CD8-positive, alpha-beta memory T cell (primary cell): ENCODE measurements around the gene PCDHGC5. TPM values are rescaled to one million over a fixed set of nuclear protein-coding genes. Genes with fewer than 3 reads are reported as not detected.

Source experiments
- CTCF ChIA-PET: fragments of 350-600 bp; sonication (Branson Sonifier 250); formaldehyde crosslinking; loops from one replicate; lab custom pipeline; 2021; ENCODE audit warnings: antibody characterized with exemption; lab: Charles Lee
- POLR2A ChIA-PET: fragments of 350-600 bp; sonication (Branson Sonifier 250); formaldehyde crosslinking; loops from one replicate; lab custom pipeline; 2021; ENCODE audit warnings: antibody characterized with exemption; lab: Charles Lee
- DNase-seq, 5 donors: peaks; one replicate each; pipeline versions ENCODE4 v3.0.0 to v3.0.0-alpha.2; 2020 to 2022; ENCODE audit warnings: mixed read lengths in 1 of 5
- H3K27ac ChIP-seq: one replicate; pipeline ENCODE4 v1.7.0; 2013; ENCODE audit warnings: low read depth, mild to moderate bottlenecking, low read length, moderate library complexity
- H3K27me3 ChIP-seq: 2 replicates; pipeline ENCODE4 v1.7.0; 2013; ENCODE audit warnings: low read length, mild to moderate bottlenecking; ENCODE audit not compliant: insufficient read depth, poor library complexity, severe bottlenecking
- H3K36me3 ChIP-seq: 2 replicates; pipeline ENCODE4 v1.7.0; 2013; ENCODE audit warnings: mild to moderate bottlenecking, low read length, moderate library complexity; ENCODE audit not compliant: insufficient read depth
- H3K4me1 ChIP-seq: 2 replicates; pipeline ENCODE4 v1.7.0; 2013; ENCODE audit warnings: mild to moderate bottlenecking, low read length, moderate library complexity; ENCODE audit not compliant: insufficient read depth
- H3K4me3 ChIP-seq: 2 replicates; pipeline ENCODE4 v1.7.0; 2013; ENCODE audit warnings: mild to moderate bottlenecking, low read length
- H3K9me3 ChIP-seq: 2 replicates; pipeline ENCODE4 v1.7.0; 2013; ENCODE audit warnings: mild to moderate bottlenecking, low read length
- H3K27ac Mint-ChIP-seq, 8 donors: one replicate each; pipeline ENCODE4 v1.8.0; 2020 to 2021; ENCODE audit warnings: mixed read lengths in 8 of 8, mild to moderate bottlenecking in 6 of 8, inconsistent platforms in 3 of 8, moderate library complexity in 3 of 8
- H3K27me3 Mint-ChIP-seq, 2 donors: one replicate each; pipeline ENCODE4 v1.8.0; 2020 to 2021; ENCODE audit warnings: mixed read lengths in 2 of 2, mild to moderate bottlenecking in 1 of 2, moderate library complexity in 1 of 2
- H3K36me3 Mint-ChIP-seq, 3 donors: one replicate each; pipeline ENCODE4 v1.8.0; 2020 to 2021; ENCODE audit warnings: mixed read lengths in 3 of 3, inconsistent platforms in 1 of 3, mild to moderate bottlenecking in 1 of 3
- H3K4me1 Mint-ChIP-seq, 3 donors: one replicate each; pipeline ENCODE4 v1.8.0; 2020 to 2021; ENCODE audit warnings: mixed read lengths in 3 of 3, inconsistent platforms in 1 of 3, mild to moderate bottlenecking in 1 of 3
- H3K4me3 Mint-ChIP-seq, 7 donors: one replicate each; pipeline ENCODE4 v1.8.0; 2020 to 2021; ENCODE audit warnings: mixed read lengths in 7 of 7, mild to moderate bottlenecking in 6 of 7, moderate library complexity in 4 of 7, inconsistent platforms in 2 of 7
- H3K9me3 Mint-ChIP-seq, 5 donors: one replicate each; pipeline ENCODE4 v1.8.0; 2020 to 2022; ENCODE audit warnings: mixed read lengths in 5 of 5, mild to moderate bottlenecking in 3 of 5, moderate library complexity in 2 of 5, inconsistent platforms in 1 of 5
- polyA plus RNA-seq: library from polyadenylated mRNA; unstranded; fragments of 300-500 nt; fragmentation: Illumina TruSeq; gene quantifications from one replicate; pipeline ENCODE4 v1.2.3, GENCODE V29; 2021
- total RNA-seq, 2 experiments: library from RNA; stranded (reverse); gene quantifications; one replicate each; pipeline ENCODE4 v1.2.3, GENCODE V29; 2021

The PCDHGC5 gene
- total and polyA plus RNA-seq, 3 experiments from 2014 or later: not detected

GRCh38 chr5:141504216-141504615 lies 15.3 kb downstream of the PCDHGC5 start:
- ChIA-PET POLR2A (no interaction called here), CTCF (interaction anchor here (1.5 kb wide), 1 partner anchor 20 kb away, joined by 3 read pairs; no protein-coding TSS in a partner anchor)
- Histone ChIP-seq H3K36me3 (no peaks in the 10 kb centered on the region), H3K4me3 (no peak overlapping the region), H3K27ac (no peak overlapping the region), H3K4me1 (no peaks in the 10 kb centered on the region), H3K9me3 (no peaks in the 10 kb centered on the region), H3K27me3 (no peaks in the 10 kb centered on the region)
- H3K27ac Mint-ChIP-seq: no peak overlapping the region
- H3K4me3 Mint-ChIP-seq: no peak overlapping the region
- H3K27me3 Mint-ChIP-seq: peaks cover under 1 to 9% of the 10 kb centered on the region in 2 donors
- DNase-seq: no peak
- H3K4me1 Mint-ChIP-seq: peaks cover 0 to 2% (median 0%) of the 10 kb centered on the region in 3 donors
- H3K36me3 Mint-ChIP-seq: no peaks in the 10 kb centered on the region
- no peaks in the 10 kb centered on the region for H3K9me3 Mint-ChIP-seq

GRCh38 chr5:141506381-141507155 lies 17.7 kb downstream of the PCDHGC5 start:
- POLR2A ChIA-PET: no interaction called here
- no peaks in the 10 kb centered on the region for H3K9me3 ChIP-seq

DNA sequence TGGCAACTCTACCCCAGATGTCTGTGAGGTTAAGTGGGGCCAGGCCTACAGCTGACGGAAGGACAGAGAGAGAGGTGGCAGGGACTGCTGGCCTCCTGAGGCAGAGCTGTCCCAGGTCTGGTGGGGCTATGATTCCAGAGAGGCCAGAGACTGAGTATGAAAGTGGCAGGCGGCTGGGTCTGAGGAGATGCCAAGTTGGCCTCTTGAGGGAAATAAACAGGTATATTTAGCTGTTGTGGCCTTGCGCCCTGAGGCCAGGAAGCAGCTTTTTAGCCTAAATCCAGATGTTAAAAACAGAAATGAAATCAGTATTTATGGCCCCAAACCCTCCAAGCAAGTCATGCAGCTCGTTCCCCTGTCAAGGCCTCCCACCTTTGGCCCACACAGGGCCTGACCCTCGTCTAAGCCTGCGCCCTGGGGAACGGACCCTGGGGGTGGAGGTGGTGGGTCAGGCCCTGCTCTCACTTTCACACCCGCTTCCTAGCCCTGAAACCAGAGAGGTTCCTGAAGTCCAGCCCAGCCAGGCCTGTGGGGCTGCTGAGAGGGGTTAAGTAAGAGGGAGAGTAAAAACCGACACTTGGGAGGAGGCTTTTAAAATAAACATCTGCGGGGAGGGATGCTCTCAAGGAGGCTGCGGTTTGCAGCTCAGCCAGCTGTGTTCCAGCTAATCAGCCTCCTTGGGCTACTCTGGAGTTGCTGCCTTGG lies 18.7 kb downstream of the PCDHGC5 start:
- ChIA-PET CTCF (interaction anchor here (1.1 to 1.7 kb wide), 6 partner anchors 14 to 187 kb away, joined by 3 to 4 read pairs (median 3); partner anchors contain the start of genes PCDHGA10 and TAF7), POLR2A (no interaction called here)
- no peaks in the 10 kb centered on the region for H3K36me3 ChIP-seq
- H3K36me3 Mint-ChIP-seq: no peaks in the 10 kb centered on the region
- no peaks in the 10 kb centered on the region for H3K27me3 Mint-ChIP-seq
- H3K27me3 ChIP-seq: no peaks in the 10 kb centered on the region
- H3K4me1 Mint-ChIP-seq: peaks cover 2 to 7% (median 3%) of the 10 kb centered on the region in 3 donors
- H3K4me3 ChIP-seq: no peak overlapping the region
- no peak for DNase-seq
- H3K27ac Mint-ChIP-seq: peak overlapping the region in 2 of 8 donors; percentile 36 to 68
- H3K9me3 Mint-ChIP-seq: no peaks in the 10 kb centered on the region
- no peaks in the 10 kb centered on the region for H3K9me3 ChIP-seq
- H3K4me3 Mint-ChIP-seq: no peak overlapping the region
- H3K4me1 ChIP-seq: peaks cover 3% of the 10 kb centered on the region
- no peak overlapping the region for H3K27ac ChIP-seq

More at GRCh38 chr5:141506381-141507155, 17.7 kb downstream of the PCDHGC5 start:
- Mint-ChIP-seq H3K4me1 (peaks cover 0 to 4% (median 0%) of the 10 kb centered on the region in 3 donors), H3K36me3 (no peaks in the 10 kb centered on the region), H3K9me3 (no peaks in the 10 kb centered on the region), H3K4me3 (no peak overlapping the region), H3K27me3 (peaks cover 0 to 4% of the 10 kb centered on the region in 2 donors), H3K27ac (no peak overlapping the region)
- DNase-seq: no peak
- CTCF ChIA-PET: interaction anchor here (1.1 to 1.7 kb wide), 5 partner anchors 15 to 186 kb away, joined by 3 to 4 read pairs (median 3); partner anchors contain the start of genes PCDHGA10 and TAF7
- Histone ChIP-seq H3K27ac (no peak overlapping the region), H3K4me1 (no peaks in the 10 kb centered on the region), H3K36me3 (no peaks in the 10 kb centered on the region), H3K27me3 (no peaks in the 10 kb centered on the region), H3K4me3 (no peak overlapping the region)

- peaks cover 0 to 2% (median 0%) of the 10 kb centered on the region in 3 donors for H3K36me3 Mint-ChIP-seq
- H3K27me3 Mint-ChIP-seq: no peaks in the 10 kb centered on the region
- no peaks in the 10 kb centered on the region for H3K9me3 Mint-ChIP-seq
- H3K36me3 ChIP-seq: no peaks in the 10 kb centered on the region
- H3K27ac Mint-ChIP-seq: peak overlapping the region in 1 of 8 donors; percentile 51
- H3K27me3 ChIP-seq: no peaks in the 10 kb centered on the region
- POLR2A ChIA-PET: no interaction called here
- H3K4me3 Mint-ChIP-seq: peak overlapping the region in 1 of 7 donors; percentile 16
- CTCF ChIA-PET: interaction anchor here (1.2 to 7.9 kb wide), 3 partner anchors 15 to 188 kb away, joined by 3 to 67 read pairs (median 3); partner anchors contain the start of gene TAF7
- no peaks in the 10 kb centered on the region for H3K9me3 ChIP-seq
- peaks cover 7% of the 10 kb centered on the region for H3K4me1 ChIP-seq
- peaks cover 9 to 13% (median 10%) of the 10 kb centered on the region in 3 donors for H3K4me1 Mint-ChIP-seq
- DNase-seq: no peak
- H3K27ac ChIP-seq: no peak overlapping the region
- H3K4me3 ChIP-seq: no peak overlapping the region
Measured at GRCh38 chr5:141508440-141508797, 19.5 kb downstream of the PCDHGC5 start.

DNA sequence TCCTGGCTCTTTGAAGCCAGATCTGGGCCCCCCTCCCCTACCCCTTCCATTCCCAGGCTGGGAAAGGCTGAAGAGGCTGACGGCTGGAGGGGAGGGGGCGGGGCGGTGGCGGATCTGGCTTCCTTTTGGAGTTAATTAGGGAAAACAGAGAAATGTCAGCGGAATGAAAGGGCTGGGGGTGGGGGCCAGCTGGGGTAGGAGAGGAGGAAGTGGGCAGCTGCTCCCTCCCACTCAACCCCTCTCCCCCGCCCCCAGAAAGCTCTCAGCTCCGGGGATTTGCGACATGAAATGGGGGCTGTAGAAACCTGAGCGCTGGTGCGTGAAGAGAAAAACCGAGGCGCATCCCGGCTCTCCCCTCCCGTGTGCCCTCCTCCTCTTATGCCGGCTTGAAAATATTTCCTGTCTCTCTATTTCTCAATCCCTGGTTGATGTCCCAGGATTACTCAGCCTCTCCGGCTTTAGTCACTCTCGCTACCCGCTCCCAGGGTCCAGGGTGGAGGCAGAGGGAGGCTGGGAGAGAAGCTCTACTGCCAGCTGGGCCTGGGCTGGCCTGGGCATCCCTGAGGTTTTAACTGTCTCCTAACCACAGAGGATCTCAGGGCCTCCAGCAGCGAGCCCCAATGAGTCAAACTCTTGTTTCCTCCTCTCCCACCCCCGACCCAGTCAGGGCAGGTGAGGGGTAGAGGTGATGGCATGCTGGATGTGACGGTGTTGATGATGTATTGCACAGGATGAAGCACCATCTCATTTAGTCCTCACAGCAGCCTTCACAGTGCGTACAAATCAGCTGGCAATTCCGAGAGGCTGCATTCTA lies 20.1 kb downstream of the PCDHGC5 start:
- POLR2A ChIA-PET: no interaction called here
- Histone ChIP-seq H3K36me3 (no peaks in the 10 kb centered on the region), H3K4me3 (no peak overlapping the region), H3K4me1 (peaks cover 13% of the 10 kb centered on the region), H3K9me3 (no peaks in the 10 kb centered on the region), H3K27ac (no peak overlapping the region), H3K27me3 (no peaks in the 10 kb centered on the region)
- H3K36me3 Mint-ChIP-seq: peaks cover 0 to 6% (median 0%) of the 10 kb centered on the region in 3 donors
- H3K27ac Mint-ChIP-seq: no peak overlapping the region
- no peaks in the 10 kb centered on the region for H3K9me3 Mint-ChIP-seq
- H3K4me3 Mint-ChIP-seq: no peak overlapping the region
- no peak for DNase-seq
- H3K4me1 Mint-ChIP-seq: peaks cover 15 to 19% (median 15%) of the 10 kb centered on the region in 3 donors
- CTCF ChIA-PET: interaction anchor here (1.2 to 7.9 kb wide), 3 partner anchors 14 to 188 kb away, joined by 3 to 67 read pairs (median 3); partner anchors contain the start of gene TAF7
- H3K27me3 Mint-ChIP-seq: no peaks in the 10 kb centered on the region

DNA sequence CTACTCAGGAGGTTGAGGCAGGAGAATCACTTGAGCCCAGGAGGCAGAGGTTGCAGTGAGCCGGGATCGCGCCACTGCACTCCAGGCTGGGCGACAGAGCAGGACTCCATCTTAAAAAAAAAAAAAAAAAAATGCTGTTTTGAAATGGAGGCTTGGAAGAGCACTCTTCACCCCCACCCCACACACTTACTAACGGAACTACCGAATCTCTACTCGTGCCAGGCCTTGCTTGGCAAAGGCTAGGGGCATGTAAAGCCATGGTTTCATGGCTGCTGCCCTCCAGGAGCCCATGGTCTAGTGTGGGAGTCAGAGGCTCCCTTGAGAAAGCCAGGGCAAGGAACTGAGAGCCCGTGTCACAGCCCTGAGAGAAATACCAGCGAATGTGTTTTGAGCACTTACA lies 21.3 kb downstream of the PCDHGC5 start:
- DNase-seq: no peak
- Mint-ChIP-seq H3K9me3 (no peaks in the 10 kb centered on the region), H3K36me3 (peaks cover 0 to 15% (median 0%) of the 10 kb centered on the region in 3 donors), H3K4me3 (no peak overlapping the region), H3K27me3 (no peaks in the 10 kb centered on the region), H3K27ac (peak overlapping the region in 1 of 8 donors; percentile 63), H3K4me1 (peaks cover 24 to 26% (median 25%) of the 10 kb centered on the region in 3 donors)
- ChIA-PET POLR2A (no interaction called here), CTCF (interaction anchor here (1.6 to 7.9 kb wide), 2 partner anchors 13 to 190 kb away, joined by 3 to 67 read pairs; partner anchors contain the start of gene TAF7)
- Histone ChIP-seq H3K27ac (no peak overlapping the region), H3K36me3 (peaks cover 10% of the 10 kb centered on the region), H3K9me3 (no peaks in the 10 kb centered on the region), H3K27me3 (no peaks in the 10 kb centered on the region), H3K4me3 (no peak overlapping the region), H3K4me1 (peaks cover 23% of the 10 kb centered on the region)

- Histone ChIP-seq H3K27me3 (no peaks in the 10 kb centered on the region), H3K27ac (no peak overlapping the region), H3K9me3 (no peaks in the 10 kb centered on the region), H3K4me3 (no peak overlapping the region), H3K4me1 (peaks cover 23% of the 10 kb centered on the region), H3K36me3 (peaks cover 12% of the 10 kb centered on the region)
- no peaks in the 10 kb centered on the region for H3K9me3 Mint-ChIP-seq
- H3K27ac Mint-ChIP-seq: peak overlapping the region in 1 of 8 donors; percentile 29
- H3K27me3 Mint-ChIP-seq: peaks cover 0 to 1% of the 10 kb centered on the region in 2 donors
- peaks cover 0 to 24% (median 2%) of the 10 kb centered on the region in 3 donors for H3K36me3 Mint-ChIP-seq
- CTCF ChIA-PET: interaction anchor here (0.7 to 7.9 kb wide), 6 partner anchors 12 to 192 kb away, joined by 3 to 67 read pairs (median 10); partner anchors contain the start of genes PCDHGA1 and TAF7
- POLR2A ChIA-PET: no interaction called here
- DNase-seq: no peak
- H3K4me1 Mint-ChIP-seq: peaks cover 27 to 34% (median 29%) of the 10 kb centered on the region in 3 donors
- peak overlapping the region in 2 of 7 donors; percentile 35 to 73 for H3K4me3 Mint-ChIP-seq
Measured at GRCh38 chr5:141510850-141511601, 22.1 kb downstream of the PCDHGC5 start.
